GM21447 (cell line): ENCODE results near the gene HTRA1.

ENCODE experiments used
- ATAC-seq: cut with Tn5 transposase; IDR thresholded peaks from one replicate; pipeline ENCODE4 v1.9.1; 2021; ENCODE audit not compliant: unreplicated experiment

The HTRA1 gene

DNA sequence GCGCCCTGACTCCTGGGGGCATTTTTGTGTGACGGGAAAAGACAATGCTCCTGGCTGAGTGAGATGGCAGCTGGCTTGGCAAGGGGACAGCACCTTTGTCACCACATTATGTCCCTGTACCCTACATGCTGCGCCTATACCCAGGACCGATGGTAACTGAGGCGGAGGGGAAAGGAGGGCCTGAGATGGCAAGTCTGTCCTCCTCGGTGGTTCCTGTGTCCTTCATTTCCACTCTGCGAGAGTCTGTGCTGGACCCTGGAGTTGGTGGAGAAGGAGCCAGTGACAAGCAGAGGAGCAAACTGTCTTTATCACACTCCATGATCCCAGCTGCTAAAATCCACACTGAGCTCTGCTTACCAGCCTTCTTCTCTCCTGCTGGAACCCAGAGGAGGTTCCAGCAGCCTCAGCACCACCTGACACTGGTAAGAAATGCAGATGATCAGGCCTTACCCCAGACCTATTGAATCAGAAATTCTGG lies 6.7 kb upstream of the HTRA1 start, which contains the start of gene ARMS2:
ARMS2 (plus strand) TSS at position 51 of the 478 bp plus-strand sequence; CDS start at position 126, 75 bp downstream.
- ATAC-seq, result no peak

DNA sequence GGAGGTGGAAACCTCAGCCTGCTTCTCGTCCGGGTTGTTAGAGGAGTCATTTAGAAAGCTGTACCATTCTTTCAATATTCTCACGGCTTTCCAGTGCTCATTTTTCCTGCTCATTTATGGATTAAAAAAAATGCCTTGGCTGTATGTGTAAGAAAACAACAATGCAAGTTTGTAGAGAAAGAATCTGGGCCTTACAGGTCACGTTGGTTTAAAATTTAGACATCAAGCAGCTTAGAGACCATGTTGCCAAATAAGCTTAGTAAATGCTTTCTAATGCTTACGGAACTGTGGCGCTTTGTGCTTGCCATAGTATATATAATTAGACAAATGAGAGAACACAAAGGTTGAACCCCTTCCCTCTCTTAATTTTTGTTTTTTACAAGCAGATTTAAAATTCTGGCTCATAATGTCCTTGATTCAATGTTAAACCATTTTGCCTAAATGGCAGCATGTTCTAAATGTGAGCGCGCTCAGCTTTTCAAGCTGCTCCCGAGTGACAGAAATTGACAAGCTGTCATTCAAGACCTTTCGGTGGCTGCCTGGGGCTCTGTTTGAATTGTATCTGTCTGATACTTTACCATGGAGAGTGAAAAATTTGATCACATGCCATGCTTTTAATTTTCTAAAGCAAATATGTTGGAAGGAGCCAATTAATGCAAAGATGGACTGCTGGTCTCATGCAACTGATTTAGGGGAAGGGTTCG lies 5.8 kb upstream of the HTRA1 start:
- no peak for ATAC-seq

DNA sequence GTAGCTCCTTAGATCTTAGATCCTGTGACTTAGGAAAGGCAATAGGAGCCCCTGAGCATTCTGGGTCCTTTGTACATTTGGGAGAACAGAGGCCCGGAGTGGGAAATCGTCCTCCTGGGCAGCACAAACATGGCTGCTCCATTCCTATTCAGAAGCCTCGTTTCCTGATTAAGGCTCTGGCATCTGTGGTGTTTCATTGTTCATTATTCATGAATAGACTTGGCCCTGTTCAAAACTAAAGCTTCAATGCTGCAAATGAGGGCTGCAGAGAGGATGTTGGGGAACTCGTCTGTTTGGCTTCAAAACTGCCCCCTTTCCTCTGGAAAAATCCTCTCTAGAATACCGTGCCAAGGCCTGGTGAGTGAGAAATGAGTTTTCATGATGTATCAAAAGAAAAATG lies 3.4 kb upstream of the HTRA1 start:
- no peak for ATAC-seq

DNA sequence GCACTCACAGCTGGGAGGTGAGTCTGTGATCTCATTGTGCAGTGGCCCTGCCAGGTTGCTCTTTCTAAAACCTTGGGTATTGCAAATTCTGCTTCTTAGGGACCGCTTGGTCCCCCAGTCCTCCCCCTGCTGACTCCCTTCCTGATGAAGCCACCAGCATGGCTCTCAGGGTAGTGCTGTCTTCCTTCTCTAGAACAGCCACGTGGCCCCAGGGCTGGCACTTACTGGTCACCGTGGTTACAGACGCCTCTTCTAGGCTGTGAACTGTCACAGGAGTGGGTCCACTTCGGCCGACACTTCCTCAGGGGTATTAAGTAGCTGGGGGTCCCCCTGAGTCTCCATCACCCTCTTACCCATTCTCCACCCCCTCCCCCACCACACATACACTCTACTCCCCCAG lies 2.7 kb upstream of the HTRA1 start:
- ATAC-seq, result no peak

DNA sequence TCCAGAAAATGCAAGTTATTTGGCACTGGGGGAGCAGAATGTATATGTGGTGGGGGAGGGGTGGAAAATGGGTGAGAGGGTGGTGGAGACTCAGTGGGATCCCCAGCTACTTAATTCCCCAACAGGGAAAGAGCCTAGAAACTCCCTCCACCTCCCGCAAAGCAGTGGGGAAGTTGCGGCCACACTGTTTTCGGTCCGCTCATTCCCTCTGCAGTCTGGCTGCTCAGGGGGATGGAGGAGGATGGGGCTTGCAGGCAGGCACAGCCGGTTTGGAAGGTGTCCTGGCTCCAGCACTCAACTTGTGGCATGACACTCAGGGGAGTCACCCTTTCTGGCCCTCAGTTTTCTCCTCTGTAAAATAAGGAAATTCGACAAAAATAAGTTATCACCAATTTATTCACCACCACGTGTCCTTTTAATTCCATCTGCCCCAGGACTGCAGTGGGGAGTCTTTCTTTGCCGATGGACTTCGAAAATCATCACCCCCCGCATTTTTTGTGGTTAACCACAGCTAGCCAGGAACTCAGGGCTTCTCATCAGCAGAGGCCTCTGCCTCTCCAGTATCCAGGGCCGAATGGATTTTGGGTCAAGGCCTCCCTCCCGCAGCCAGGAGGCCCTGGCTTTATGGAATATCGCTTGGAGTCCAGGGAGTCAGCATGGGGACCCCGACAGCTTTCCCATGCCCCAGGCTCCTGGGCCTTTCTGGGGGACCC lies 1.6 kb upstream of the HTRA1 start:
- no peak for ATAC-seq

DNA sequence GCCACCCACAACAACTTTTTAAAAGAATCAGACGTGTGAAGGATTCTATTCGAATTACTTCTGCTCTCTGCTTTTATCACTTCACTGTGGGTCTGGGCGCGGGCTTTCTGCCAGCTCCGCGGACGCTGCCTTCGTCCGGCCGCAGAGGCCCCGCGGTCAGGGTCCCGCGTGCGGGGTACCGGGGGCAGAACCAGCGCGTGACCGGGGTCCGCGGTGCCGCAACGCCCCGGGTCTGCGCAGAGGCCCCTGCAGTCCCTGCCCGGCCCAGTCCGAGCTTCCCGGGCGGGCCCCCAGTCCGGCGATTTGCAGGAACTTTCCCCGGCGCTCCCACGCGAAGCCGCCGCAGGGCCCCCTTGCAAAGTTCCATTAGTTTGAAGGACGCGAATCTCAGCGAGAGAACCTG lies 461 bp upstream of the HTRA1 start:
- ATAC-seq, result no peak

DNA sequence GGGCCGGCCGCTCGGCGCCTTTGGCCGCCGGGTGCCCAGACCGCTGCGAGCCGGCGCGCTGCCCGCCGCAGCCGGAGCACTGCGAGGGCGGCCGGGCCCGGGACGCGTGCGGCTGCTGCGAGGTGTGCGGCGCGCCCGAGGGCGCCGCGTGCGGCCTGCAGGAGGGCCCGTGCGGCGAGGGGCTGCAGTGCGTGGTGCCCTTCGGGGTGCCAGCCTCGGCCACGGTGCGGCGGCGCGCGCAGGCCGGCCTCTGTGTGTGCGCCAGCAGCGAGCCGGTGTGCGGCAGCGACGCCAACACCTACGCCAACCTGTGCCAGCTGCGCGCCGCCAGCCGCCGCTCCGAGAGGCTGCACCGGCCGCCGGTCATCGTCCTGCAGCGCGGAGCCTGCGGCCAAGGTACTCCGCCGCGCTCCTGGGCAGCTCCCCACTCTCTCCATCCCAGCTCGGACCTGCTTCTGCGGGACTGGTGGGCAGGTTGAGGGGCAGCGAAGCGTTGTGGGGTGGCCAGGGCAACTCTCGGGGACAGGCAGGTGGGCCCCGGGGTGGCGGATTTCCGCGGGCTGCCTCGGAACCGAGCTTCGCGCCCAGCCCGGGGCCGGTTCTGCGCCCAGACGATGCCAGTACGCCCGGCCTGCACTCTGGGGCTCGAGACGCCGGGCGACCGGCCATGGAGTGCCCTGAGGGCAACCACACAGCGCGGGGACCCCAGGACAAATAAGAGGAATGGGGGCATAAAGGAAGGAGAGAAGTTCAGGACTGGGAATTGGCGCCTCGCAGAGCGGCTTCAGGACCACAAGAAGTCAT lies 578 bp downstream of the HTRA1 start:
- ATAC-seq, result no peak

DNA sequence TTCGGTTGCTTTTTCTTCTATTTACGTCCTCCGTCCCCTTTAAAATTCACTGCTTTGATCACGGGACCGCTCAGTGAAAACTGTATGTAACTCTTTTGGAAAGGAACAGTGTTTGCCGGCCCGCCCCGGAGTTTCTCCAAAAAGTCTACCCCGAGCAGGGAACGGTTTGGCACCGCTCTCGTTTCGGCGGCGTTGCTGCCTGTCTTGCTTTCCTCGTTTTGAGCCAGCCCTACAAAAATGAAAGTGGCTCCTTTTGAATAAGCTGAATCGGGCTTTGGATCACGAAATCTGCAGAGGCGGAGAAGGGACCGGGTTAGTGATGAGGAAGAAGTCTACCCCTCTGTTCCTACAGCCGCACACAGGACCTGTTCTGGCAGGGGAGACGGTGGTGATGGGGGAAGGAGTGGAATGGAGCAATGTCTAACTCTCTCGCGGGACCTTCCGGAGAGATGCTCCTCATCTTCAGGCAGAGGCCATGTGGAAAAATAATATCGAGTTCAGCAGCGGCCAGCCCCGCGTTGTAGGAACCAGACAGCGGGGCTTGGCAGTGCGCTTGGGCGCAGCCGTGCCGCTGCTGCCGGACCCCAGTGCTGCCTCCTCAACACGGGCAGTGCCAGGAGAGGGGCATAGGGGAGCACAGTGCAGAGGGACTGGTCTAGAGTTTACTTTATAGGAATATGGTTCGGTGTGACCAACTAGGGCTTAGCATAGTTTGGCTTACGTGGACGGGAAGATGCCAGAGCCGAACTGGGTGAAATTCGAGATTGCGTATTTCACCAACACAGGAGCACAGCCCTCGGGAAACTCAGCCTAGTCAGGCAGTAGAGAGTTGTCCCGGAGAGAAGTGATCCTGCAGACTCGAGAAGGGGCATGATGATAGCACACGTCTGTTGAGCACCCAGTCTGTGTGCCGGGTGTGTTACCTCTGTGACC lies 1.4 kb downstream of the HTRA1 start:
- no peak for ATAC-seq

DNA sequence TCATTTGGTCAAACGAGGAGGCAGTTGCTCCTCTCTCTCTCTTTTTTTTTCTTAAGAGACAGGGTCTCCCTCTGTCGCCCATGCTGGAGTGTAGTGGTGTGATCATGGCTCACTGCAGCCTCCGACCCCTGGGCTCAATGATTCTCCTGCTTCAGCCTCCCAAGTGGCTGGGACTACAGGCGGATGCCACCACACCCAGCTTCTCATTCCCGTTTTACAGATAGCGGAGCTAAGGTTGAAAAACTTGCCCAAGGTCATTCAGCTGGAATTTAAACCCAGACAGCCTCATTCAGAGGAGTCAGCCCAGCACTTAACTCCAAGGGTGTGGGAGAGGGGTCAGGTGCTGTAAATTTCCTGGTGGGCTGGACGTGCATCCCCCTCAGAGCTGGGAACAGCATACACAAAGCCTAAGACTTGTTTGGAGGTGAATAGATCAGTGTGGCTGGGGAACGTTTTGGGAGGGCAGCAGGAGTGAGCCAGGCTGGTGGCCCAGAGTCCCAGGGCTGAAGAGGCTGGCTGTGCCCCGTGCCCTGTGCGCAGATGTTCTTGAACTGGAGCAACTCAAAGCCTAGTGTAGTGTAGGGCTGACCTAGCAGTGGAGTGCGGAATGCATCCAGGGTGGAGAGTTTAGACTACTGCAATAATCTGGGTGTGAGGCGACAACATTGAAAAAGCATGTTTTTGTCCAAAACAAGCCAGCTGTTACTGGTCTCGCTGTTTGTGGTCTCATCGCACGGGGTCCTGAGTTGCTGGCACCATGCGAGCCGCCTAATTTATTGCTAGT lies 2.3 kb downstream of the HTRA1 start:
- no peak for ATAC-seq

DNA sequence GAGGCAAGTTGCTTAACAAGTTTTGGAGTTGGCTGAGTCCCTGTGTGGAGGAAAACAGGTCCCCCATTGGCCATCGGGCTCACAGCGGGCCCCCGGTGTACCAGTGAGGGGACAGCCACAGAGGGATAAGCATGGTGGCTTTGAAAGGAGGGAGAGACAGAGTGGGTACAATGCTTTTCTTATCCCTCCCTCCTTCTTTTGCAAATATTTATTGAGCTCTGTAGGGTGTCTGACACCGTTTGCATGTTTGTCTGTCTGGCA lies 2.8 kb downstream of the HTRA1 start:
- no peak for ATAC-seq

DNA sequence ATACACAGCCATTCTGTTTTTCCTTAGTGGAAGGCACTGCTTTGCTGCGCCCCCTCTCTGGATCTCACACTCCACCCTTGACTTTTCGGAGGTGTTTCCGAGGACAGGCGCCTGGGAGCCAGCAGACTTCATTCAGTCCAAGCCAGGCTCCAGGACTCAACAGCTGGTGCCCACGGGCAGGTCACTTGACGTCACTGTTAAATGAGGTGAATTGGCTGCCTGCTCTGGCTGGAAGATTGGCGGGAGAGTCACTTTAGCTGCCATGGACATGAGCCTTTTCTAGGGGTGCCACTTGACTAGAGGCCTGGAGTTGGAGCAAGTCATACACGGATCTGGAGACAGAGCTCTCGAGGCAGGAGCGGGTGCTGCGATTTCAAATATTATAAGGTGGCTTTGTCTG lies 3.2 kb downstream of the HTRA1 start:
- ATAC-seq, result no peak

DNA sequence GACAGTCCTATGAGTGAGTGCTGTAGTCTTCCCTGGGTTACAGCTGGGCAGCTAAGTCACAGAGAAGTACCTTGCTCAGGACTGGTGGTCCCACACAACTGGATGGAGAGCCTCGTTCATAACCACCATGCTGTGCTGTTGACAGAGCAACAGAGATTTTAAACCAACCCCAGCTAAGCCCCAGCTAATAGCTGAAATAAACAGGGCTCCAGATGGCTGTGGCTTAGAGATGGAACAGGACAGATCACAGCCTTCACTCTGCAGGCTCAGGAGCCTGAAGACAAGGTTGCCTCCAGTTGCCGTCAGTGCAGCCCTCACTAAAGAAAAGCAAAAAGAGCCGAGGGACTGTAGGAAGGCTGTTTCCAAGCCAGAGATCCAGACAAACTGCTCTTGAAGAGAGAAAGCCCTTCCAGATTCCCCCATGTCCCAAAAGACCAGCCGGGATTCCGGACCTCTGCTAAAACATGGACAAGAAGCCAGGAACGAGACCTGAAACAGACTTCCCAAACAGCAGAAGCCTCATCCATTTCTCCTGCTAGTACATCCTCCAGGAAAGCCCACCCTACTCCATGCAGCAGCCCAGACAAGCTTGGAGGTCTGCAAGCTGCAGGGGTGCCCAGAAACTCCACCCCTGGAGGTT lies 4.2 kb downstream of the HTRA1 start:
- ATAC-seq, result no peak

DNA sequence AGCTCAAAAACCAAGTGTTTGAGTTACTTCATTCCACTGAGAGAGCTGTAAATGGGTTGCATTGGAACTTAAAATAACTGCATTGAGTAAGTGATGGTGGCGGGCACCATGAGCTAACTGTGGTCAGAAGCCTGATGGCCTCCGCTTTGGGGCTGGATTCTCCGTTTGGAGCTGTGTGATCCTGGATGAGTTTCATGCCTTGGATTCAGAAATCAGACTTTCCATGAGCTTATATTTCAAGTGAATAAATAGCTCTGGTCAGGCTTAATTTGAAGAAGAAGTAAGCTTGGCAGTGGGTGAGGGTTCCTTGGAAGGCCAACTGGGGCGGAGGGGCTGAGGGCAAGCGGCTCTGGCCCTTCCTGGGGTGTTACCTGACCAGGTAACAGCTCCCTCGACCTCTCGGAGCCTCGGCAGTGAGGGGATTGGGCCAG lies 5.6 kb downstream of the HTRA1 start:
- no peak for ATAC-seq

DNA sequence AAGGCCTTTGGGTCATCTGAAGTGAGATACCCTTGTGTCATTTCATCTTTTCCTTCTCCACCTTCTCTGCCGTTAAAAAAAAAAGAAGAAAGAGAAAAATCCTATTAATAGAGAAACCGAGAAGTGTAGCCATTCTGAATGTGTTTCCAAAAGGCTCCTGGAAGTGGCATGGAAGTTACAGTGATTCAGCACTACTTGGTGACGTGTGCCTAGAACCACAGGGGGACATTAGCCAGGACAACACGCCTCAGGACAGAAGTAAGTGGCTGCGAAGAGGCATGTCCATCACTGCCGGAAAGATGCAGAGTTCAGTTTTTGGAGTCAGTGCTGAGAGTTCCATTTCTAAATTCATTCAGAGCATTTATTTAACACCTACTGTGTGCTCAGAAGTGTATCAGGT lies 6.3 kb downstream of the HTRA1 start:
- no peak for ATAC-seq

DNA sequence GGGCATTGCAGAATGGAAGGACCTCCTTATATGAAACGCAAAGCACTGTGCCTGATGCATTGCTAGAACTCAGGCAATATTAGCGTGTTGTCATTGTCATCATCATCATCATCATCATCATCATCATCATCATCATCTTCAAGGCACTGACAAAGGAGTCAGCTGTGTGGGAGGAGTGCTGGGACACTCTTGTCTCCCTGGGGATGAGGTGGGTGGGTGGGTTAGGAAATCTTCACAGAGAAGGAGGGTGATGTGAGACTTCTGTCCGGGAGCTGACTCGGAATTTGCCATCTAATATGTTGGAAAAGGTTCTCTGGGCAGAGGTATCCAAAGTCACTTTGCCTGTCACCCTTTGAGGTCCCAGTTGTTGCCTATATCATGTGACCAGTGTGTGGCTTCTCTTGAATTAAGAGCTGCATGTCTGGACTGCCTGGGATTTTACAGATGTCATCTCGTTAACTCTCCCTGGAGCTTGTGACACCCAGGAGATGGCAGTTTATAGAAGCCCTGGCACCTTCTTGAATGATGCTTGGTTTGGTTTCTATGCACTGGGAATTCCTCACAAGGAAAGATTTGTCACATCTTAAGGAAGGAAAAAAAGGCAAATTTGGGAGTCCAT lies 7.1 kb downstream of the HTRA1 start:
- no peak for ATAC-seq

DNA sequence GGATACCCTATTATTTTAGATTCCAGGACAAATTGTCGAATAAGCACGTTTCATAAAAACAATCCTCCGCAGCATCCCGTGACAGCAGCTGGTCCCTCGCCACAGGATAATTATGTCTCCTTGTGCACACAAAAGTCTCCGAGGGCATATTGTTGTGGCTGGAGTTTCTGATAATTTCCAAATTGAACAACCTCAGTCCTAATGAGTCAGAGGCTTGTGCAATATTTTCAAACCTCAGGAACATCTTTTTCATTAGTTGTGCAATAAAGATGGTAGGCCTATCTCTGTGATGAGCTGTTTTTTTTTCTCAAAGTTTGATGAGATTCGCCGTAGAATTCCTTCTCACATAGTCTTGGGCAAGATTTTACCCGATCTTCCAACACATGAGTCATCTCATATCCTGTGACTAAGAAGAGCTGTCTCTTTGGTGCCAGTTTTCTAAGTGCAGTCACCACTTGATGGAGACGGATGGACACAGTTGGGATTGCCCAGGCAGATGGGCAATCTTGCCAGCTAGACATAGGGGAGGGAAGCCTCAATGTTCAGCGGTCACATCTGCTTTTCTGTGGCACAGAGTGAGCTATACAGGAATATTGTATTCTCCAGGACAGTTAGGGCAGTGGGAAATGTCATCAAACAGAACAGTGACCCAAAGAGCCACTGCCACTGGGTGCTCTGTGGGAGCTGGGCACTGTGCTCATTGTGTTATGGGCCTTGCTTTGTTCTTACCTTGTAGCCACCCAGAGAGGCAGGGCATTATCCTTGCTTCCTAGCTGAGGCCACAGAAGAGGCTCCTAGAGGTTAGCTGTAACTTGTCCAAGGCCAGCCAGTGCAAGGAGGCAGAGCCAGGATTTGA lies 7.8 kb downstream of the HTRA1 start:
- ATAC-seq, result no peak

DNA sequence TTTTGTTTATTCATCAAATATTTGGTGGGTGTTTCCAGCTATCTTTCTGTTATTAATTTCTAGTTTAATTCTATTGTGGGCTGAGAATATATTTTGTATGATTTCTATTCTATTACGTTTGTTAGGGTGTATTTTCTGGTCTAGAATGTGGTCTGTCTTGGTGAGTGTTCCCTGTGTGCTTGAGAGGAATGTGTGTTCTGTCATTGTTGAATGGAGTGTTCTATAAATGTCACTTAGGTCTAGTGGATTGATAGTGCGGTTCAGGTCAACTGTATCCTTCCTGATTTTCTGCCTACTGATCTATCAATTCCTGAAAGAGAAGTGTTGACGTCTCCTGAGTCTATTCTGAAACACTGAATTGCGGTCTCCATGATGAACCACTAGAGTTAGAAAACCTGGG lies 8.5 kb downstream of the HTRA1 start:
- no peak for ATAC-seq

DNA sequence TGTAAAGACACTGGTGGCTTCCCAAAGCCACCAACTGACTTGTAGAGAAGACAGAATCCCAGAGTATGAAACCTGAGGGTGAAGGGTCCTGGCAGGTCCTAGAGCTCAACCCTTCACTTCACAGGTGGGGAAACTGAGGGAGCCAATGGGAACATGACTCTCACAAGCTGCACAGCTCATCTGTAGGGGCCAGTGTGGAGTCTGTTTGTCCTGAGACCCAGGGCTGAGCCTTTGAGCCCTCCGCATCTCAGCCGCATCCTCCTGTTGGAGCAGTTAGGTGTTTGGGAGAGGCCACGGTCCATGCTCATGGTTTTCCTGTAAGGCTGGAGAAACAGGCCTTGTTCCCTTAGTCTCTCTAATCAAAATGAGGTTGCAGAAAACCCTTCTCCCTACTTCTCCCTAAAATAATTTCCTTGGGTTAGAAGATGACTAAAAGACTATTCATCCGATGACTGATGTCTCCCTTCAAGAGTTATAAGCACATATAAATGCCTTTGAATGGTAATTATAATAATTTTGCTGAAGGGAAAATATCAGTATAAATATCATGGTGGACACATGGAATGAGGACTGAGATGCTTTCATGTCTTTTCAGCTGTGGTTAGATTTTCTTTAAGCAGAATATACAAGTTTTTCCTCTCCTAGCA lies 10.3 kb downstream of the HTRA1 start:
- ATAC-seq, result no peak
